Upper lobe of right lung (tissue), 1 donor: Measurements from ENCODE around the gene SCARF2. TPM values are rescaled to one million over a fixed set of nuclear protein-coding genes. Genes with fewer than 3 reads are reported as not detected.

Experiments
- ATAC-seq: fragments of 200-7000 bp; cut with Tn5 transposase; one replicate; pipeline ENCODE4 v1.9.1; 2020; ENCODE audit warnings: mild to moderate bottlenecking, moderate library complexity
- DNase-seq: peaks from one replicate; pipeline ENCODE4 v3.0.0-alpha.2; 2020
- H3K27ac ChIP-seq: fragments of 200-600 bp; one replicate; pipeline ENCODE4 v1.8.0; 2022
- H3K27me3 ChIP-seq: fragments of 200-600 bp; one replicate; pipeline ENCODE4 v1.8.0; 2022; ENCODE audit warnings: mild to moderate bottlenecking
- H3K36me3 ChIP-seq: fragments of 200-600 bp; one replicate; pipeline ENCODE4 v1.8.0; 2022
- H3K4me1 ChIP-seq: fragments of 200-600 bp; one replicate; pipeline ENCODE4 v1.8.0; 2022
- H3K4me3 ChIP-seq: fragments of 200-600 bp; one replicate; pipeline ENCODE4 v1.8.0; 2022; ENCODE audit warnings: mild to moderate bottlenecking
- H3K9me3 ChIP-seq: fragments of 200-600 bp; one replicate; pipeline ENCODE4 v1.8.0; 2022
- intact Hi-C: fragments of 100-400 bp; cut with DNase I; formaldehyde crosslinking; loops from one replicate; pipeline ENCODE4 v1.11.0; 2022
- total RNA-seq: library from RNA; stranded (reverse); fragmentation: NEBNext Ultra II Directional; extraction: Animal tissue kit (Norgen Biotek cat#: 25700); gene quantifications from one replicate; pipeline ENCODE4 v1.2.1, GENCODE V29; 2021
- TF ChIP-seq, protein P1 (sequence below): fragments of 200-600 bp; IDR thresholded peaks from one replicate; pipeline ENCODE4 v1.8.0; 2022; ENCODE audit warnings: antibody characterized with exemption
- donor health status: DM: no; HTN: yes; CAD: no; lungs with severe emphysema.

Gene SCARF2
- total RNA-seq, 1 donor from 2014 or later: 24.0 TPM

DNA sequence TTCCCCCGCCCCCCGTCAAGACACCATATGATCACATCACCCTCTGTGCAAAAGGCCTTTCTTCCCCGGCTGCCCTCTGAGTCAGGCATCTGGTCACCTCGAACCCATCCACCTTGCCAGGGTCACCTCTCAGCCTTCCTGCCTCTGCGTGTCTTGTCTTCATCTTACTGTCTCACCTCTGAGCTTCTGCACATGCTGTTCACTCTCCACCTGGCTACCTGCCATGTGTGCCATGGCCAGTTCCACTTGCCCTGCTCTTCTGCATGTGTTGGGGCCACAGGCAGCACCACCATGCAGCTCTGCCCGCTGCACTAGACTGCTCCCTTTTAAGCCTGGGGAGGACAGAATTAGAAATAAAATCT is 33.9 kb downstream of the SCARF2 start:
- no peak overlapping the region for H3K4me3 ChIP-seq
- intact Hi-C loops: no loop called here
- ATAC-seq (no peak), DNase-seq (no peak)
- no peaks in the 10 kb centered on the region for H3K9me3 ChIP-seq
- H3K36me3 ChIP-seq: peaks cover 42% of the 10 kb centered on the region
- H3K27me3 ChIP-seq: no peaks in the 10 kb centered on the region
- TF ChIP-seq, protein P1, sequence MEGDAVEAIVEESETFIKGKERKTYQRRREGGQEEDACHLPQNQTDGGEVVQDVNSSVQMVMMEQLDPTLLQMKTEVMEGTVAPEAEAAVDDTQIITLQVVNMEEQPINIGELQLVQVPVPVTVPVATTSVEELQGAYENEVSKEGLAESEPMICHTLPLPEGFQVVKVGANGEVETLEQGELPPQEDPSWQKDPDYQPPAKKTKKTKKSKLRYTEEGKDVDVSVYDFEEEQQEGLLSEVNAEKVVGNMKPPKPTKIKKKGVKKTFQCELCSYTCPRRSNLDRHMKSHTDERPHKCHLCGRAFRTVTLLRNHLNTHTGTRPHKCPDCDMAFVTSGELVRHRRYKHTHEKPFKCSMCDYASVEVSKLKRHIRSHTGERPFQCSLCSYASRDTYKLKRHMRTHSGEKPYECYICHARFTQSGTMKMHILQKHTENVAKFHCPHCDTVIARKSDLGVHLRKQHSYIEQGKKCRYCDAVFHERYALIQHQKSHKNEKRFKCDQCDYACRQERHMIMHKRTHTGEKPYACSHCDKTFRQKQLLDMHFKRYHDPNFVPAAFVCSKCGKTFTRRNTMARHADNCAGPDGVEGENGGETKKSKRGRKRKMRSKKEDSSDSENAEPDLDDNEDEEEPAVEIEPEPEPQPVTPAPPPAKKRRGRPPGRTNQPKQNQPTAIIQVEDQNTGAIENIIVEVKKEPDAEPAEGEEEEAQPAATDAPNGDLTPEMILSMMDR: no peak
- H3K4me1 ChIP-seq: no peaks in the 10 kb centered on the region
- no peak overlapping the region for H3K27ac ChIP-seq

DNA sequence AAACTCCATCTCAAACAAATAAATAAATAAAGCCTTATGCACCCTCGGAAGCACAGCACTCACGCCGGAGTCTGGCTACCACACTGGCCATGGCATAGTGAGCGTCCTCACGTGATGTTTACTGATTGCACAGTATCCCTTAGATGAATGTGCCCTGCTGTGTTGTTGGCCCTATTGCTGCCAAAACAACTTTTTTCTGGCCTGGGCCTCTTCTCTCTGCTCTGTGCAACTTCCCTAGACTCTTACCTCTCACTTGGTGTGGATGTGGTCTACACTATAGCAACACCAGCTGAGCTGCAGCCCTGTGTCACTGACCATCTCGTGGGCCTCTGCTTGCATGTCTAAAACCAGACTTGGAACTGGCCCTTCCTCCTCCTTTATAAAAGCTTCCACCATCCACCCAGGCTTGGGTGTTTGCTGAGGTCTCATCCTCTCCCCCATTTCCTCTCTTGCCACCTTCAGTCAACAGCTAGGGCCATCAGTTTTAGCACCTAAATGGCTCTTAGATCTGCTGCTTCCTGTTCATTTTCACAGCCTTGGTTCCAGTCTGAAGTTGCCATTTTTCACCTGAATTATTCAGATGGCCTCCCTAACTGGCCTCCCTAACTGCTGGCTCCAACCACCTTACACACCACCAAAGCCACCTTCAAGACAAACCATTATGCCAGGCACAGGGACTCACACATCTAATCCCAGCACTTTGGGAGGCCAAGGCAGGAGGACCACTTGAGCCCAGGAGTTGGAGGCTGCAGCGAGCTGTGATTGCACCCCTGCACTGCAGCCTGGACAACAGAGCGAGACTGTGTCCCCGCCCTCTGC is 34.5 kb downstream of the SCARF2 start:
- Histone ChIP-seq H3K27ac (no peak overlapping the region), H3K27me3 (no peaks in the 10 kb centered on the region), H3K9me3 (no peaks in the 10 kb centered on the region), H3K4me3 (no peak overlapping the region), H3K4me1 (no peaks in the 10 kb centered on the region), H3K36me3 (peaks cover 42% of the 10 kb centered on the region)
- intact Hi-C loops: no loop called here
- no peak for ATAC-seq
- DNase-seq: no peak
- TF ChIP-seq, protein P1: no peak

DNA sequence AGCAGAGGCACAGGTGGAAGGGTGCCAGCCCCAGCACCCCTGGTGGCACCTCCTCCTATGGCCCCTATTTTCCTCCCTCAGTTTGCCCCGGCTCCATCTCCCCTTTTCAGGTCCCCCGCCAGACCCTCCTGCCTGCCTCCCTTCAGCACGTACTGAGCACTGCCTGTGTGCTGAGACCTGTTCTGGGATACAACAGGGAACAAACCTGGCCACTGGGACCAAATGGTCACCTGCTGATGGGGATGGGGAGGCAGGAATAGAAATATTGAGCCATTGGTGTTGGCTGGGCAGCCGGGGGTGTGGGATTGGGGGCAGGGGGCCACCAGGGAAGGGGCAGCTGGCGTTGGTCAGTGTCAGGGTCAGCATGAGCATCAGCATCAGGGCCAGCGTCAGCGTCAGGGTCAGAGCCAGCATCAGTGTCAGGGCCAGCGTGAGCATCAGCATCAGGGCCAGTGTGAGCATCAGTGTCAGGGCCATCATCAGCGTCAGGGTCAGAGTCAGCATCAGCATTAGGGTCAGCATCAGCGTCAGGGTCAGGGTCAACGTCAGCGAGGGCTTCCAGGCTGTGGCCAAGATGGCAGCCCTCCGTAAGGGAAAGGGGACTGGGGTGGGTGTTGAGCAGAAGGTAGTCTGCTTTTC is 36.1 kb downstream of the SCARF2 start:
- intact Hi-C loops: no loop called here
- TF ChIP-seq, protein P1: no peak
- DNase-seq: no peak
- H3K4me1 ChIP-seq: no peaks in the 10 kb centered on the region
- no peaks in the 10 kb centered on the region for H3K9me3 ChIP-seq
- H3K27me3 ChIP-seq: no peaks in the 10 kb centered on the region
- no peak for ATAC-seq
- no peak overlapping the region for H3K4me3 ChIP-seq
- no peak overlapping the region for H3K27ac ChIP-seq
- H3K36me3 ChIP-seq: peaks cover 33% of the 10 kb centered on the region

DNA sequence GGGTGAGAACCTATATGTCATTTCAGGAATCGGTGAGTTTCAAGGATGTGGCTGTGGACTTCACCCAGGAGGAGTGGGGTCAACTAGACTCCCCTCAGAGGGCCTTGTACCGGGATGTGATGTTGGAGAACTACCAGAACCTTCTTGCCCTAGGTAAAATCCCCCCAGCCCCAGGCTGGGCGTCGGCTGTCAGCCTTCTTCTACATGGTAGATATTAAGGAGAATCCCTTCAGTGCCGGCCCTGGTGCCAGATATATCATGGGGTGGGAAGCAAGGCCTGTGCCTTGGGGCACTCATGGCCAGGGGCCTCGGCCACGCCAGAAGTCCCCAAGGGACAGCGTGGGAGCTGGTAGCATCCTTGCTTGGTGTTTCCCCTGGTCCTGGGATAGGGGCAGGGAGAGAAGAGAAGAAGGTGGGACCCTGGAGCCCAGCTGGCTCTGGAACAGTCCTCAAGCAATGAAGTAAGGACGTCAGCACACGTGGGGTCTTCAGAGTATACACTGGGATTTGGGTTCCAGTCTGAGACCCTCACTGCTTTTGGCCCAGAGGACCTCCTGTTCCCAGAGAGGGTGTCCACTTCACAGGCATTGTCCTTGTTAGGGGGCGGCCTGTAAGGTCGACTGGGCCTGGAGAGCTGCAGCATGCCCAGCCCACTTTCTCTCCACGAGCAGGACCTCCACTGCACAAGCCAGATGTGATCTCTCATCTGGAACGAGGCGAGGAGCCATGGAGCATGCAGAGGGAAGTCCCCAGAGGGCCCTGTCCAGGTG is 36.8 kb downstream of the SCARF2 start:
- DNase-seq (no peak), ATAC-seq (no peak)
- TF ChIP-seq, protein P1: no peak
- Histone ChIP-seq H3K9me3 (no peaks in the 10 kb centered on the region), H3K36me3 (peaks cover 26% of the 10 kb centered on the region), H3K27me3 (no peaks in the 10 kb centered on the region), H3K4me3 (no peak overlapping the region), H3K4me1 (peaks cover 5% of the 10 kb centered on the region), H3K27ac (no peak overlapping the region)
- intact Hi-C loops: no loop called here

DNA sequence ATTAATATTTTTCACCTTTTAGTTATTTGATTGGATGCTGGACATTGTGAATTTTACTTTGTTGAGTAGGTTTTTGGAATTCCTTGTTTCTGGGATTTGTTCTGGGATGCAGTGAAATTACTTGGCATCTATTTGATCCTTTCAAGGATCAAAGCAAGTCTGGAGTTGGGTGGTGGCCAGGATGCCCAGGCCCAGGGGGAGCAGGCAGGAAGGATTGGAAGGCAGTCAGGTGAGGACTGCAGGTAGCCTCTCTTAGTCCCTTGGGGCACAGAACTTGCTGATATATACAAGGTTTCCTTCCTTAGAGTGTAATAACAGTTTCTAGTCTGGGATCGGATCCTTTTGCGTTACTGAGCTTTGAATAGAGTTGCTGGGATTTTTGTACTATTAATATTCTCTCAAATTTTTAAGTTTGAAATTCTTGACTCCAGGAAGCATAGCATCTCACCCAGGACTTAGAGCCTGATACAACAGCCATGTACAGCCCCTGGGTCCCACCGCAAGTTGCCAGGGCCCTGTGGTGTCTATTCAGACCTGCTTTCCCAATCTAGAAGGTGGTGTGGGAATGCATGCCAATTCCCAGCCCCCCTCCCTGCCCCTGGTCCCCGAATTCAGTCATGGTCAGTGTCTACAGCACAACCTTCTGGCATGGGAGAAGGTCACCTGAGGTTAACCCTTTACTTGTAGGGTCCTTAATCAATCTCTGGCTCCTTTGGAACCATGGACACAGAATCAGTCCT is 37.6 kb downstream of the SCARF2 start:
- ATAC-seq (no peak), DNase-seq (no peak)
- H3K27ac ChIP-seq: no peak overlapping the region

More for the DNA sequence above, 37.6 kb downstream of the SCARF2 start:
- TF ChIP-seq, protein P1: no peak
- Histone ChIP-seq H3K27me3 (no peaks in the 10 kb centered on the region), H3K4me1 (peaks cover 13% of the 10 kb centered on the region), H3K9me3 (no peaks in the 10 kb centered on the region), H3K36me3 (peaks cover 23% of the 10 kb centered on the region), H3K4me3 (no peak overlapping the region)
- intact Hi-C loops: no loop called here
